Keratinocyte (primary cell): ENCODE results near the gene SYS1. TPM values are rescaled to one million over a fixed set of nuclear protein-coding genes. Genes with fewer than 3 reads are reported as not detected.

Experiments used
- DNase-seq: peaks from one replicate; pipeline ENCODE4 v3.0.0-alpha.2; 2011; ENCODE audit warnings: low read depth, missing footprints, low spot score
- FAIRE-seq: peaks from 2 replicates; lab custom pipeline; 2011; peaks lifted over from hg19 to GRCh38; lab: Jason Lieb, UNC
- H2AFZ ChIP-seq: 2 replicates; pipeline ENCODE4 v1.6.0; 2012; ENCODE audit warnings: low read length, control low read depth, inconsistent platforms; ENCODE audit not compliant: control insufficient read depth
- H3K27ac ChIP-seq: 2 replicates; pipeline ENCODE4 v1.5.1; 2011; ENCODE audit warnings: low read length; ENCODE audit not compliant: control insufficient read depth, insufficient read depth
- H3K27me3 ChIP-seq: 3 replicates; pipeline ENCODE4 v1.6.0; 2011; ENCODE audit warnings: low read length; ENCODE audit not compliant: control insufficient read depth, insufficient read depth; ENCODE audit errors: extremely low read depth
- H3K36me3 ChIP-seq, 2 experiments: 2 replicates in 1 of 2; 3 replicates in 1 of 2; pipeline ENCODE4 v1.5.1; 2011; ENCODE audit warnings: low read length in 2 of 2, mild to moderate bottlenecking in 1 of 2; ENCODE audit not compliant: control insufficient read depth in 2 of 2, insufficient read depth in 2 of 2; ENCODE audit errors: extremely low read depth in 1 of 2
- H3K4me1 ChIP-seq: 3 replicates; pipeline ENCODE4 v1.5.1; 2011; ENCODE audit warnings: low read length; ENCODE audit not compliant: control insufficient read depth, insufficient read depth; ENCODE audit errors: extremely low read depth
- H3K4me2 ChIP-seq: 3 replicates; pipeline ENCODE4 v1.6.0; 2011; ENCODE audit warnings: low read depth, low read length; ENCODE audit not compliant: control insufficient read depth, insufficient read depth; ENCODE audit errors: extremely low read depth
- H3K4me3 ChIP-seq, 3 experiments: fragments of 200-600 bp in 1 of 3; sonication (generic) in 1 of 3; 2 replicates in 2 of 3; 3 replicates in 1 of 3; pipeline ENCODE4 v1.5.1; 2011 to 2016; ENCODE audit warnings: low read length in 3 of 3, mild to moderate bottlenecking in 3 of 3, control low read depth in 2 of 3, inconsistent platforms in 1 of 3, low read depth in 1 of 3, mixed read lengths in 1 of 3, mixed run types in 1 of 3, moderate library complexity in 1 of 3; ENCODE audit not compliant: control insufficient read depth in 2 of 3, insufficient read depth in 2 of 3; ENCODE audit errors: extremely low read depth in 1 of 3
- H3K79me2 ChIP-seq: 2 replicates; pipeline ENCODE4 v1.6.0; 2012; ENCODE audit warnings: low read length; ENCODE audit not compliant: control insufficient read depth, insufficient read depth
- H3K9ac ChIP-seq: 3 replicates; pipeline ENCODE4 v1.6.0; 2011; ENCODE audit warnings: low read length; ENCODE audit not compliant: control insufficient read depth, insufficient read depth; ENCODE audit errors: extremely low read depth
- H3K9me1 ChIP-seq: 3 replicates; pipeline ENCODE4 v1.6.0; 2011; ENCODE audit warnings: low read length; ENCODE audit not compliant: control insufficient read depth, insufficient read depth; ENCODE audit errors: extremely low read depth
- H3K9me3 ChIP-seq: 2 replicates; pipeline ENCODE4 v1.5.1; 2012; ENCODE audit warnings: low read depth, low read length; ENCODE audit not compliant: control insufficient read depth
- H4K20me1 ChIP-seq: 3 replicates; pipeline ENCODE4 v1.6.0; 2011; ENCODE audit warnings: low read length; ENCODE audit not compliant: control insufficient read depth, insufficient read depth; ENCODE audit errors: extremely low read depth
- EZH2 ChIP-seq: IDR thresholded peaks from one replicate; pipeline ENCODE4 v1.6.1; 2012; ENCODE audit warnings: inconsistent platforms, mild to moderate bottlenecking, low read length, moderate library complexity
- dilution Hi-C: fragments of 300-500 bp; cut with MboI; formaldehyde crosslinking; loops from one replicate; pipeline ENCODE4 v1.7.0; 2020; ENCODE audit warnings: low sequenced_read_pairs; ENCODE audit not compliant: extremely low pct_ligation_motif_present
- polyA plus RNA-seq, 5 experiments: library from polyadenylated mRNA; depleted of rRNA in 3 of 5; stranded (reverse) in 3 of 5; stranded (forward) in 1 of 5; unstranded in 1 of 5; fragments of >200 nt; gene quantifications; 1 replicate in 1 of 5; 2 replicates in 3 of 5; 3 replicates in 1 of 5; pipeline versions ENCODE4 v1.2.1 to v1.2.3, GENCODE V29; 2011 to 2012; ENCODE audit warnings: missing spikeins in 2 of 5, low read depth in 1 of 5, low replicate concordance in 1 of 5
- TF ChIP-seq, protein P1 (sequence below), 3 experiments: IDR thresholded peaks in 1 of 3; conservative IDR thresholded peaks in 1 of 3; optimal IDR thresholded peaks in 1 of 3; 2 replicates in 2 of 3; 3 replicates in 1 of 3; pipeline versions ENCODE3 to v1.5.1; 2011; ENCODE audit warnings: low read length in 3 of 3, mild to moderate bottlenecking in 3 of 3, moderate library complexity in 2 of 3, control low read depth in 1 of 3, inconsistent platforms in 1 of 3; ENCODE audit not compliant: insufficient read depth in 2 of 3; ENCODE audit errors: extremely low read depth in 1 of 3

The SYS1 gene
- polyA plus RNA-seq, 1 donor (not counting 4 experiments of a cell fraction or from before 2014, with no cell fraction given), result 16.8 TPM

DNA sequence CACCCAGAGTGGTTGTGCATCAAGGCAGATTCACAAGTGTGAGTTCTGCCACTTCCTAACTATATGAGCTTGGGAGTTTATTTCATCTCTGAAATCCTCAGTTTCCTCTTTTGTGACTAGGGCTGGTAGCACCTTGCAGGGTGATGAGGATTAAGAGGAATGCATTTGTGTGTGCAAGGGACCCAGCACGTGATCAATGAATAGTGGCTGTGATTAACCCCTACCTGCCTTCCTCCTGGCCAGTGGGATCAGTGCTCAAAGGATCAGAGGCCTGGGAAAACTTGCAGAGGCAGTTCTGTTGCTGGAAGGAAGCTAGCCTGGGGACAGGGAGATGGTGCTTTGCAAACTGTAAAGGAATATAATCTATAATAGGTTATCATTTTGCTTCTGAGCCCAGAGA, 22.0 kb upstream of the SYS1 start:
- no peaks in the 10 kb centered on the region for H3K27me3 ChIP-seq
- no peak overlapping the region for H2AFZ ChIP-seq
- dilution Hi-C loops, result no loop called here
- H3K9me1 ChIP-seq, result peaks cover 4% of the 10 kb centered on the region
- H3K4me3 ChIP-seq, result no peak overlapping the region
- peaks cover 13 to 42% of the 10 kb centered on the region in 2 experiments for H3K36me3 ChIP-seq
- no peaks in the 10 kb centered on the region for H3K9me3 ChIP-seq
- no peaks in the 10 kb centered on the region for H4K20me1 ChIP-seq
- DNase-seq, result no peak
- H3K4me2 ChIP-seq, result peak overlapping the region; percentile 4
- TF ChIP-seq EZH2, result no peak
- TF ChIP-seq, protein P1, sequence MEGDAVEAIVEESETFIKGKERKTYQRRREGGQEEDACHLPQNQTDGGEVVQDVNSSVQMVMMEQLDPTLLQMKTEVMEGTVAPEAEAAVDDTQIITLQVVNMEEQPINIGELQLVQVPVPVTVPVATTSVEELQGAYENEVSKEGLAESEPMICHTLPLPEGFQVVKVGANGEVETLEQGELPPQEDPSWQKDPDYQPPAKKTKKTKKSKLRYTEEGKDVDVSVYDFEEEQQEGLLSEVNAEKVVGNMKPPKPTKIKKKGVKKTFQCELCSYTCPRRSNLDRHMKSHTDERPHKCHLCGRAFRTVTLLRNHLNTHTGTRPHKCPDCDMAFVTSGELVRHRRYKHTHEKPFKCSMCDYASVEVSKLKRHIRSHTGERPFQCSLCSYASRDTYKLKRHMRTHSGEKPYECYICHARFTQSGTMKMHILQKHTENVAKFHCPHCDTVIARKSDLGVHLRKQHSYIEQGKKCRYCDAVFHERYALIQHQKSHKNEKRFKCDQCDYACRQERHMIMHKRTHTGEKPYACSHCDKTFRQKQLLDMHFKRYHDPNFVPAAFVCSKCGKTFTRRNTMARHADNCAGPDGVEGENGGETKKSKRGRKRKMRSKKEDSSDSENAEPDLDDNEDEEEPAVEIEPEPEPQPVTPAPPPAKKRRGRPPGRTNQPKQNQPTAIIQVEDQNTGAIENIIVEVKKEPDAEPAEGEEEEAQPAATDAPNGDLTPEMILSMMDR (optimal IDR thresholded peaks at IDR 0.05 in 1 of 3, IDR thresholded peaks at IDR 0.05 in 1 of 3, conservative IDR thresholded peaks at IDR 0.05 in 1 of 3; ENCODE audit: extremely low read depth in 1 of 3, insufficient read depth in 2 of 3, low read length in 3 of 3), result no peak
- peak overlapping the region; percentile 99 for H3K9ac ChIP-seq
- H3K79me2 ChIP-seq, result peaks cover 84% of the 10 kb centered on the region
- H3K4me1 ChIP-seq, result peaks cover 99% of the 10 kb centered on the region
- peak overlapping the region; percentile 98 for H3K27ac ChIP-seq
- FAIRE-seq, result no peak

GRCh38 chr20:45341579-45341938, 21.4 kb upstream of the SYS1 start:
- DNase-seq (no peak), FAIRE-seq (no peak)
- Histone ChIP-seq H3K9ac (peak overlapping the region; percentile 99), H3K27me3 (no peaks in the 10 kb centered on the region), H2AFZ (no peak overlapping the region), H3K9me1 (peaks cover 4% of the 10 kb centered on the region), H3K36me3 (peaks cover 13 to 42% of the 10 kb centered on the region in 2 experiments), H3K27ac (peak overlapping the region; percentile 98), H3K79me2 (peaks cover 86% of the 10 kb centered on the region), H3K4me3 (peak overlapping the region in 2 of 3 experiments; percentile 5 to 15), H3K9me3 (no peaks in the 10 kb centered on the region), H4K20me1 (peaks cover 2% of the 10 kb centered on the region), H3K4me2 (peak overlapping the region; percentile 77), H3K4me1 (peaks cover 99% of the 10 kb centered on the region)
- TF ChIP-seq EZH2, result no peak
- TF ChIP-seq, protein P1 (optimal IDR thresholded peaks at IDR 0.05 in 1 of 3, IDR thresholded peaks at IDR 0.05 in 1 of 3, conservative IDR thresholded peaks at IDR 0.05 in 1 of 3; ENCODE audit: extremely low read depth in 1 of 3, insufficient read depth in 2 of 3, low read length in 3 of 3), result no peak
- dilution Hi-C loops, result no loop called here
